ENCODE results near the gene CEBPE. TPM values are rescaled to one million over a fixed set of nuclear protein-coding genes. Genes with fewer than 3 reads are reported as not detected.

Gene CEBPE
- total and polyA plus RNA-seq, 4 donors, result 0.08 to 4.4 (median 0.16) TPM; not detected in 1

DNA sequence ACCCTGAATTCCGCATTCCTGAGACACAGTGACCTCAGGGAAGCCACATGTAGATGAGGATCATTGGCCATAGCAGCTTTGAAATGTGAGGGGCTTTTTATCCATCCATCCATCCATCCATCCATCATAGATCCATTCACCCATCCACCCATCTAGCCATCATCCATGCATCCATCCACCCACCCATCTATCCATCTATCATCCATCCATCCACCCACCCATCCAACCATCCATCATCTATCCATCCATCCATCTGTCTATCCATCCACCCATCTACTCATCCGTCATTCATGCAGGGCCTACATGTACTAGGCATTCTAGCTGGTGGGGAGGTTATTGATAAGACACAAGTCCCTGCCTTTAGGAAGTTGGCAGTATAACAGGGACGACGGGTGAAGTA is 27.9 kb upstream of the CEBPE start:
- DNase-seq (ENCODE audit: low spot score), result no peak
- no peak for TF ChIP-seq NR2F2 (IDR thresholded peaks at IDR 0.05)
- no peaks in the 10 kb centered on the region for H3K4me1 ChIP-seq (ENCODE audit: control insufficient read depth in 4 of 4, insufficient read depth in 4 of 4, low read length in 3 of 4)
- H3K9ac ChIP-seq (ENCODE audit: low read depth in 1 of 2, low read length in 2 of 2), result no peak overlapping the region
- no peaks in the 10 kb centered on the region for H3K36me3 ChIP-seq (ENCODE audit: control insufficient read depth in 4 of 4, insufficient read depth in 3 of 4, low read depth in 1 of 4, low read length in 3 of 4)
- H3K27ac ChIP-seq (ENCODE audit: low read depth in 1 of 2, low read length in 2 of 2), result no peak overlapping the region
- H3K4me3 ChIP-seq (ENCODE audit: low read depth in 1 of 3, low read length in 3 of 3), result no peak overlapping the region
- H3K27me3 ChIP-seq (ENCODE audit: control insufficient read depth in 4 of 4, insufficient read depth in 4 of 4, low read length in 3 of 4), result no peaks in the 10 kb centered on the region
- no peaks in the 10 kb centered on the region for H3K9me3 ChIP-seq (ENCODE audit: control insufficient read depth in 4 of 4, low read length in 3 of 4)
- 90% methylated on average over 4 of the region's 4 CpGs for WGBS

DNA sequence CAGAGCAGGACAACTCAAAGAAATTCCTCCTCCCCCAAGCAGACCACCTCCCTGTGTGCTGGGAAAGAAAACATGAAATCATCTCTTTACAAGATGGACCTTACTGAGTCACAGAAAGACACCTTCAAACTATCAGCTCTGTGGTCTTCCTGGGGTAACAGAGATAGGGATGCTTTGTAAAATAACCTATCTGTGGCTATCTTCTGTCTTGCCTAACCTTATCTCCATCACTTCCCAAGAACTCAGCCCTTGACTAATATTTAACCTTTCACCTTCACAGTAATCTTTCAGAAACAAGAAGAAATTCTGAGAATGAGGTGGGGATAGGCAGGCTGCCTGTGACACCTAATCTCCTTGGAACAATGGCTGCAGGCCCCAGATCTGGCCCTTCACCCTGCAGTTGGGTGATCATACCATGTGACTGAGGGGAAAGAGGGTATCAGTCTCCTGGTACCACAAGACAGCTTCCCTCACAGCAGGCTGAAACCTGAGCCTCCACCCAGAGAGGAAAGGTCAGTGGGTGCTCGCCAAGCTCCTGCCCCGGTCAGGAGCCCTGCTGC is 27.4 kb upstream of the CEBPE start:
- no peak overlapping the region for H3K9ac ChIP-seq (ENCODE audit: low read depth in 1 of 2, low read length in 2 of 2)
- TF ChIP-seq, protein P1, sequence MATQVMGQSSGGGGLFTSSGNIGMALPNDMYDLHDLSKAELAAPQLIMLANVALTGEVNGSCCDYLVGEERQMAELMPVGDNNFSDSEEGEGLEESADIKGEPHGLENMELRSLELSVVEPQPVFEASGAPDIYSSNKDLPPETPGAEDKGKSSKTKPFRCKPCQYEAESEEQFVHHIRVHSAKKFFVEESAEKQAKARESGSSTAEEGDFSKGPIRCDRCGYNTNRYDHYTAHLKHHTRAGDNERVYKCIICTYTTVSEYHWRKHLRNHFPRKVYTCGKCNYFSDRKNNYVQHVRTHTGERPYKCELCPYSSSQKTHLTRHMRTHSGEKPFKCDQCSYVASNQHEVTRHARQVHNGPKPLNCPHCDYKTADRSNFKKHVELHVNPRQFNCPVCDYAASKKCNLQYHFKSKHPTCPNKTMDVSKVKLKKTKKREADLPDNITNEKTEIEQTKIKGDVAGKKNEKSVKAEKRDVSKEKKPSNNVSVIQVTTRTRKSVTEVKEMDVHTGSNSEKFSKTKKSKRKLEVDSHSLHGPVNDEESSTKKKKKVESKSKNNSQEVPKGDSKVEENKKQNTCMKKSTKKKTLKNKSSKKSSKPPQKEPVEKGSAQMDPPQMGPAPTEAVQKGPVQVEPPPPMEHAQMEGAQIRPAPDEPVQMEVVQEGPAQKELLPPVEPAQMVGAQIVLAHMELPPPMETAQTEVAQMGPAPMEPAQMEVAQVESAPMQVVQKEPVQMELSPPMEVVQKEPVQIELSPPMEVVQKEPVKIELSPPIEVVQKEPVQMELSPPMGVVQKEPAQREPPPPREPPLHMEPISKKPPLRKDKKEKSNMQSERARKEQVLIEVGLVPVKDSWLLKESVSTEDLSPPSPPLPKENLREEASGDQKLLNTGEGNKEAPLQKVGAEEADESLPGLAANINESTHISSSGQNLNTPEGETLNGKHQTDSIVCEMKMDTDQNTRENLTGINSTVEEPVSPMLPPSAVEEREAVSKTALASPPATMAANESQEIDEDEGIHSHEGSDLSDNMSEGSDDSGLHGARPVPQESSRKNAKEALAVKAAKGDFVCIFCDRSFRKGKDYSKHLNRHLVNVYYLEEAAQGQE (IDR thresholded peaks at IDR 0.05), result no peak
- TF ChIP-seq FOXA1 (IDR thresholded peaks at IDR 0.05), result no peak
- TF ChIP-seq, protein P2, sequence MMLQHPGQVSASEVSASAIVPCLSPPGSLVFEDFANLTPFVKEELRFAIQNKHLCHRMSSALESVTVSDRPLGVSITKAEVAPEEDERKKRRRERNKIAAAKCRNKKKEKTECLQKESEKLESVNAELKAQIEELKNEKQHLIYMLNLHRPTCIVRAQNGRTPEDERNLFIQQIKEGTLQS (IDR thresholded peaks at IDR 0.05), result no peak
- no peak for TF ChIP-seq EGR1 (IDR thresholded peaks at IDR 0.05; ENCODE audit: low read depth in 2 of 2)
- TF ChIP-seq NR2F2 (IDR thresholded peaks at IDR 0.05), result no peak
- TF ChIP-seq RXRA (IDR thresholded peaks at IDR 0.05), result no peak
- no peak for TF ChIP-seq SP1 (IDR thresholded peaks at IDR 0.05)
- no peak for TF ChIP-seq YY1 (IDR thresholded peaks at IDR 0.05)
- TF ChIP-seq, protein P3, sequence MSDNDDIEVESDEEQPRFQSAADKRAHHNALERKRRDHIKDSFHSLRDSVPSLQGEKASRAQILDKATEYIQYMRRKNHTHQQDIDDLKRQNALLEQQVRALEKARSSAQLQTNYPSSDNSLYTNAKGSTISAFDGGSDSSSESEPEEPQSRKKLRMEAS (IDR thresholded peaks at IDR 0.05), result no peak
- TF ChIP-seq TAF1 (conservative IDR thresholded peaks at IDR 0.05), result no peak
- TF ChIP-seq, protein P4, sequence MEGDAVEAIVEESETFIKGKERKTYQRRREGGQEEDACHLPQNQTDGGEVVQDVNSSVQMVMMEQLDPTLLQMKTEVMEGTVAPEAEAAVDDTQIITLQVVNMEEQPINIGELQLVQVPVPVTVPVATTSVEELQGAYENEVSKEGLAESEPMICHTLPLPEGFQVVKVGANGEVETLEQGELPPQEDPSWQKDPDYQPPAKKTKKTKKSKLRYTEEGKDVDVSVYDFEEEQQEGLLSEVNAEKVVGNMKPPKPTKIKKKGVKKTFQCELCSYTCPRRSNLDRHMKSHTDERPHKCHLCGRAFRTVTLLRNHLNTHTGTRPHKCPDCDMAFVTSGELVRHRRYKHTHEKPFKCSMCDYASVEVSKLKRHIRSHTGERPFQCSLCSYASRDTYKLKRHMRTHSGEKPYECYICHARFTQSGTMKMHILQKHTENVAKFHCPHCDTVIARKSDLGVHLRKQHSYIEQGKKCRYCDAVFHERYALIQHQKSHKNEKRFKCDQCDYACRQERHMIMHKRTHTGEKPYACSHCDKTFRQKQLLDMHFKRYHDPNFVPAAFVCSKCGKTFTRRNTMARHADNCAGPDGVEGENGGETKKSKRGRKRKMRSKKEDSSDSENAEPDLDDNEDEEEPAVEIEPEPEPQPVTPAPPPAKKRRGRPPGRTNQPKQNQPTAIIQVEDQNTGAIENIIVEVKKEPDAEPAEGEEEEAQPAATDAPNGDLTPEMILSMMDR (IDR thresholded peaks at IDR 0.05; ENCODE audit: low read depth, low read length, missing input control), result no peak
- no peak for TF ChIP-seq JUND (IDR thresholded peaks at IDR 0.05)
- TF ChIP-seq, protein P5, sequence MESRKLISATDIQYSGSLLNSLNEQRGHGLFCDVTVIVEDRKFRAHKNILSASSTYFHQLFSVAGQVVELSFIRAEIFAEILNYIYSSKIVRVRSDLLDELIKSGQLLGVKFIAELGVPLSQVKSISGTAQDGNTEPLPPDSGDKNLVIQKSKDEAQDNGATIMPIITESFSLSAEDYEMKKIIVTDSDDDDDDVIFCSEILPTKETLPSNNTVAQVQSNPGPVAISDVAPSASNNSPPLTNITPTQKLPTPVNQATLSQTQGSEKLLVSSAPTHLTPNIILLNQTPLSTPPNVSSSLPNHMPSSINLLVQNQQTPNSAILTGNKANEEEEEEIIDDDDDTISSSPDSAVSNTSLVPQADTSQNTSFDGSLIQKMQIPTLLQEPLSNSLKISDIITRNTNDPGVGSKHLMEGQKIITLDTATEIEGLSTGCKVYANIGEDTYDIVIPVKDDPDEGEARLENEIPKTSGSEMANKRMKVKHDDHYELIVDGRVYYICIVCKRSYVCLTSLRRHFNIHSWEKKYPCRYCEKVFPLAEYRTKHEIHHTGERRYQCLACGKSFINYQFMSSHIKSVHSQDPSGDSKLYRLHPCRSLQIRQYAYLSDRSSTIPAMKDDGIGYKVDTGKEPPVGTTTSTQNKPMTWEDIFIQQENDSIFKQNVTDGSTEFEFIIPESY (IDR thresholded peaks at IDR 0.05), result no peak
- TF ChIP-seq GABPA (IDR thresholded peaks at IDR 0.05 in 1 of 2, conservative IDR thresholded peaks at IDR 0.05 in 1 of 2), result no peak
- TF ChIP-seq HNF4A (conservative IDR thresholded peaks at IDR 0.05), result no peak
- no peak for TF ChIP-seq RAD21 (IDR thresholded peaks at IDR 0.05)
- TF ChIP-seq HNF4G (IDR thresholded peaks at IDR 0.05), result no peak
- no peak for TF ChIP-seq FOXA2 (IDR thresholded peaks at IDR 0.05)
- WGBS, result 64% methylated on average over 2 of the region's 2 CpGs
- no peaks in the 10 kb centered on the region for H3K4me1 ChIP-seq (ENCODE audit: control insufficient read depth in 4 of 4, insufficient read depth in 4 of 4, low read length in 3 of 4)
- H3K9me3 ChIP-seq (ENCODE audit: control insufficient read depth in 4 of 4, low read length in 3 of 4), result no peaks in the 10 kb centered on the region
- DNase-seq (ENCODE audit: low spot score), result no peak
- no peak overlapping the region for H3K4me3 ChIP-seq (ENCODE audit: low read depth in 1 of 3, low read length in 3 of 3)
- H3K27ac ChIP-seq (ENCODE audit: low read depth in 1 of 2, low read length in 2 of 2), result no peak overlapping the region
- H3K36me3 ChIP-seq (ENCODE audit: control insufficient read depth in 4 of 4, insufficient read depth in 3 of 4, low read depth in 1 of 4, low read length in 3 of 4), result no peaks in the 10 kb centered on the region
- no peaks in the 10 kb centered on the region for H3K27me3 ChIP-seq (ENCODE audit: control insufficient read depth in 4 of 4, insufficient read depth in 4 of 4, low read length in 3 of 4)
